Left forelimb (tissue), 1 donor: ENCODE data around the gene CAND1.

Source experiments
- DNase-seq: peaks from one replicate; pipeline ENCODE4 v3.0.0-alpha.2; 2018; ENCODE audit warnings: low spot score

Gene CAND1

GRCh38 chr12:67268896-67269632 is at the start of gene CAND1:
TSS of gene CAND1 (plus strand) at chr12:67269358. CDS start at chr12:67269718, 360 bp downstream.
- peak; percentile 99 for DNase-seq

- DNase-seq, result no peak
Measured at GRCh38 chr12:67220065-67220464, 49.1 kb upstream of the CAND1 start.

GRCh38 chr12:67222302-67222701 is 46.9 kb upstream of the CAND1 start:
- DNase-seq, result no peak

- no peak for DNase-seq
Measured at GRCh38 chr12:67223225-67223624, 45.9 kb upstream of the CAND1 start.

GRCh38 chr12:67237231-67237630 is 31.9 kb upstream of the CAND1 start:
- DNase-seq, result no peak

DNA sequence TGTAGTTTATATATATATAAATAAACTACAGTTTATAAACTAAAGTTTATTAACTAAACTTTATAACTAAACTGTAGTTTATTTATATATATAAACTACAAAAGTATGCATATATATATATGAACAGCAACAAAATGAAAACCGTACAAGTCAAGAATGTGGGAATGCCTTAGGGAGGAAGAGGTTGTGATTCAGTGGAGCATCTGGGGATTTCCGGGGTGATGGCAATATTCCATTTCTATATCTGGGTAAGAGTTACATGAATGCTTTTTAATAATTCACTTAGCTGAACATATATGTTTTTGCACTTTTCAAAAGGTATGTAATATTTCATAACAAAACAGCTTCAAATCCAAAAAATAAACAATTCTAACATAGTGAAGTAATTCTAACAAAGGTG is 30.1 kb upstream of the CAND1 start:
- no peak for DNase-seq

- DNase-seq, result no peak
Measured at GRCh38 chr12:67241482-67241881, 27.7 kb upstream of the CAND1 start.

- DNase-seq, result no peak
Measured at GRCh38 chr12:67243260-67243659, 25.9 kb upstream of the CAND1 start.

DNA sequence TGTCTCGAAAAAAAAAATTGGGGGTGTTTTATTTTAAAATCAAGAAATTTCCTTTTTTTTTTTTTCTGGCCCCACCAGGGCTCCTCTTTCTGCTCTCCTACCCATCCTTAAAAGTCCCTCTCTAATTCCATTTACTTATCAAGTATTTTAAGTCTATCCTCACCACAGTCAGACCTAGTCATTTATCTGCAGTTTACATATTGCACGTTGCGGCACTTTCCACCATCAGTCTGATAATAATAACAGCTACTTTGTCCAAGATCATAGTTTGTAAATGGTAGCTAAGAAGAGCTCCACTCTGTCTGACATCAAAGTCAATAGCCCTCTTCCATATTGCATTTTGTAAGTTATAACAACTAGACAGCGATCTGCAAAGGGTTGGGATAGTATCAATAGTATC is 23.6 kb upstream of the CAND1 start:
- DNase-seq, result no peak

- no peak for DNase-seq
Measured at GRCh38 chr12:67251012-67251411, 18.1 kb upstream of the CAND1 start.

DNA sequence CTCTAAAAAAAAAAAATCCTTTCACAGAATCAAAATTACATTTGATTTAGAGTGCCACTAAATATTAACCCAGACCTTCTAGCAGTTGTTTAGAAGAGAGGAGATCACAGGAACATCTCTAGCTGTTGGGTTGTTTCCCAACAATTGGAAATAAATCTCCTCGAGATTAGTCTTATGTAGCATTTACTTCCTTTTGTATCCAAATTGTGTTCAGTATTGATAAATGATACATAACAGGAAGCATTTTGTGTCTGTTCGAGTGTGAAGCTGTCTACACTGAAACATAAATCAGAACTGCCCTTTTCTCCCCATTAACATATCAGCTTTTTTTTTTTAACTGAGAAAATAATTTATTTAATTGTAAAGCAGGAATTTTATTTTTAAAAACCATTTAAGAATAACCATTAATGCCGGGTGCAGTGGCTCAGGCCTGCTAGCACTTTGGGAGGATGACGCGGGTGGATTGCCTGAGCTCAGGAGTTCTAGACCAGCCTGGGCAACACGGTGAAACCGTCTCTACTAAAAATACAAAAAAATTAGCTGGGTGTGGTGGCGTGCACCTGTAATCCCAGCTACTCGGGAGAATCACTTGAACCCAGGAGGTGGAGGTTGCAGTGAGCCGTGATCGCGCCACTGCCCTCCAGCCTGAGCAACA is 14.7 kb upstream of the CAND1 start:
- DNase-seq, result no peak

- no peak for DNase-seq
Measured at GRCh38 chr12:67256649-67257048, 12.5 kb upstream of the CAND1 start.

- no peak for DNase-seq
Measured at GRCh38 chr12:67263471-67263870, 5.7 kb upstream of the CAND1 start.

GRCh38 chr12:67268335-67268895 is 743 bp upstream of the CAND1 start:
- peak; percentile 88 for DNase-seq

- DNase-seq, result peak; percentile 77
Measured at GRCh38 chr12:67269633-67270573, 745 bp downstream of the CAND1 start.

DNA sequence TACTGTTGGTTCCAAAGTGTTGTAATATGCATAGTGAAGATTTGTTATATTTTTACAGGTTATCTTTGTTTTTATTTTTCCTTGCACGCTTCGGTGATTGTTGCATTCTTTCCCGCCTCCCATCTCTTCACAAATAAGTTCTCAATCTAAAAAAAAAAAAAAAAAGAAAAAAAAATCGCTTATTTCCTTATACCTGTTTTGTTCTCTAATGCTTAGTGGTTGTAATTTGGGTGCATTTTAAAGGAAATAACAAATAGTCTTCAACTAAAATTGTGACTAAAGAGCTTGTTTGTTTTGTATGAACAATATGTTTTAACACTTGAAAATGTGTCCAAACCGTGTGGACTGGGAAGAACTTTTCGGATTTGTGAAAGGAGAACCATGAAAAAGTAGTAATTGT is 1.5 kb downstream of the CAND1 start:
- DNase-seq, result no peak

DNA sequence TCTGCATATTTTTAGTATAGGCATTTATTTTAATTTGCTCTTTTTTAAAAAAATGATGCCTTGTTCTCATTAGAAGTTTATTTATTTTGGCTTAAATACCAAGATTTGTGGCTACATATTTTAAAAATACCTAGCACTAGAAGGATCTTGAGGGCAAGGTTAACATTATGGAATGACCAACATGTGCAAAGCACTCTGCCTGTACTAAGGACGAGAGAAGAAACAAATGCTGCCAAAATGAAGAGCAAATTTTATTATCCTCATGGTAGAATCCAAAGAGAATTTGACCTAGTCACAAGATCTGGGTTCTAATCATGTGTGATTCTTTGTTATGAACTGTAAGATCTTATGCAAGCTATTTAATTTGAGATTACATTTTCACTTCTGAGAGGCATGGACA is 2.8 kb downstream of the CAND1 start:
- DNase-seq, result no peak

DNA sequence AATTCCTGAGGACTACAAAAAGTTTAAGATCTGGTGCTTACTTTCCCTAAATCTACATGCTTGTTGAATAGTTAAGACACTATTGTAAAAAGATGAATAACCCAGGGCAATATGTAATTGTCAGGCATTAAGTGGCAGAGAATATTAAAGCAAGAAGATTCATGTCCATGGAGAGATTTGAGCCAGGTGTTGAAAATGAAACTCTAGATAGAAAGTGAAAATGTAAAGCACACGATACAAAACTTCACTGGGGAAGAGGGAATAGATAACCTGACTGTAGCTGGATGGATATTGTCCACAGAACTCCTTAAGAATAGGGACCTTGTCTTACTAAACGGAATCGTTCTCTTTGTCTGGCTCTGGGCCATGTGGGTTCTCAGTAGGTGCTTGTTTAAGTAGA is 5.0 kb downstream of the CAND1 start:
- DNase-seq, result no peak

DNA sequence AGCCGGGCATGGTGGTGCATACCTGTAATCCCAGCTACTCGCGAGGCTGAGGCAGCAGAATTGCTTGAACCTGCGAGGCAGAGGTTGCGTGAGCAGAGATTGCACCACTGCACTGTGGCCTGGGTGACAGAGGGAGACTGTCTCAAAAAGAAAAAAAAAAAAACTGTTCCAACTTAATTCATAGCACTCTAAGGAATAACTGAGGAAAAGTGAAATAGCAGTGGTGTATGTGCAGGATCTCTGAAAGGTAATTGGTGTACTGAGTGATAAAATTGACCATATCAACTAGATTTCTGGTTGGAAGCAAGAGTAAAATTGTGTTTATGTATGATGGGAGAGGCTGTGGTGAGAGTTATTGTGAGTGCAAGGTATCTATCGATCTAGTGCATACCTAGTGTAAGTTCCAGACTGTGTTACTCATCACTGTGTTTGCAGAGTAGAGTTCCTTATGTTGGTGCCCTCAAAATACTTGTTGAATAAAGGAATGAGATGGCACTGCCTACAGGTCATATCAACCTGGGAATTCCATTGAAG is 6.3 kb downstream of the CAND1 start:
- no peak for DNase-seq

DNA sequence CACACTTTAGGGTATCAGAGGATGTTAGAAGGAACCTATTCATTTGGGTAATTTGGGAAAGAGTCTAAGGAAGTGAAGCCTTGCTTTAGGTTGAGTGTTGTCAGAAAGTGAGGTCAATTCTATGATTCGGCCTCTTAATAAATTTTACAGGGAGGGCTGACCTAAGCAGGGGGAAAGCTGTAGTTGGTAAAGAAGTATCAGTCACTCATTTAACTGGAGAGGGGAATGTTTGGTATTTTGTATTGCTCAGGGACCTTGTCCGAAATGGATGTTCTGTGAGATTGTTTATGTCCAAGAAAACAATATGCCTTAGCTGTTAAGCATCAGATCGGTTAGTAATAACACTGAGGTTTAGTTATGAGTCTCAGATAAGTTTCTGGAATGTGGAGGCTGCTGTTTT is 7.3 kb downstream of the CAND1 start:
- DNase-seq, result no peak

DNA sequence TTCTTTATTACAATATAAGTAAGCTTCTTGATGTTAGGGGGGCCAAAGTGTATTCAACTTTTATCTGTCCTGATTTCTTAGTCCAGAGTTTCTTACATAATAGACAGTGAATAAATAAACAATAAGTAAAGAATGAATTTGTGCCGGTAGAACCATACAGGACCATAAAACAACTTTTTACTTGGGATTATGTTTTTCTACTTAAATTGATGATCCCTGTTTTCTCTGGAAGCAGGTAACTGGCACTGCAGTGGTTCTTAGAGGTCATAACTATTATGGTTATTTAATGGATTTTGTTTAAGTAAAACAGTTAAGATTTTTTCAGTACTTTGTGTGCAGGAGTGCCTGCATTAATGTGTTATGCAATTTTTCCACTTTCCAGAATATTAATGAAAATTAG is 10.5 kb downstream of the CAND1 start:
- no peak for DNase-seq

GRCh38 chr12:67280088-67280487 is 10.9 kb downstream of the CAND1 start:
- no peak for DNase-seq
